ENCODE measurements around the gene UBQLNL. TPM values are rescaled to one million over a fixed set of nuclear protein-coding genes. Genes with fewer than 3 reads are reported as not detected.
A peak's percentile ranks its signal among the peaks of the same experiment; 100 is the strongest.

UBQLNL gene
- total and polyA plus RNA-seq, 2 of the 4 experiments (the other 2 are of a cell fraction) = 0.18 to 0.48 TPM

GRCh38 chr11:5489576-5490357 is 26.7 kb downstream of the UBQLNL start:
- ChIA-PET CTCF (no interaction called here), POLR2A (ENCODE audit: unreplicated experiment) (no interaction called here)
- Histone ChIP-seq H4K8ac (ENCODE audit: low read depth in 2 of 2, low read length in 2 of 2) (no peak overlapping the region), H3K4ac (ENCODE audit: low read depth, low read length) (no peak overlapping the region), H2BK5ac (ENCODE audit: low read depth, low read length, poor library complexity, severe bottlenecking) (no peak overlapping the region), H3K9ac (ENCODE audit: low read depth, low read length) (no peak overlapping the region), H2BK15ac (ENCODE audit: low read depth, low read length) (no peak overlapping the region), H2BK120ac (ENCODE audit: low read depth, low read length) (no peak overlapping the region), H4K20me1 (ENCODE audit: insufficient read depth, low read length) (no peaks in the 10 kb centered on the region), H3K36me3 (ENCODE audit: control insufficient read depth, insufficient read depth, low read length) (no peaks in the 10 kb centered on the region), H3K23ac (ENCODE audit: low read depth, low read length) (no peak overlapping the region), H3K14ac (replicated peaks; ENCODE audit: low read depth, low read length) (no peak overlapping the region), H3K56ac (ENCODE audit: extremely low read depth, insufficient read depth, low read length) (no peak overlapping the region), H4K5ac (ENCODE audit: low read depth, low read length) (no peak overlapping the region), H3K4me1 (ENCODE audit: control insufficient read depth, insufficient read depth, low read length) (no peaks in the 10 kb centered on the region), H2AK9ac (replicated peaks; ENCODE audit: low read depth, low read length, poor library complexity) (no peak overlapping the region), H3K79me1 (ENCODE audit: low read depth in 1 of 2, low read length in 2 of 2) (no peaks in the 10 kb centered on the region), H3K9me1 (ENCODE audit: insufficient read depth, low read length) (no peaks in the 10 kb centered on the region), H3K4me2 (ENCODE audit: low read depth, low read length) (no peak overlapping the region), H4K91ac (ENCODE audit: insufficient read depth, low read depth, low read length) (no peak overlapping the region), H3K18ac (ENCODE audit: low read depth, low read length) (no peak overlapping the region), H2BK20ac (ENCODE audit: low read depth, low read length) (no peak overlapping the region), H2AFZ (replicated peaks; ENCODE audit: low read length, poor library complexity) (no peak overlapping the region), H3K27me3 (ENCODE audit: control insufficient read depth, insufficient read depth, low read length) (no peaks in the 10 kb centered on the region), H3K4me3 (ENCODE audit: insufficient read depth, low read depth, low read length) (no peak overlapping the region), H2AK5ac (ENCODE audit: low read depth, low read length) (no peak overlapping the region), H3K27ac (ENCODE audit: insufficient read depth, low read length) (no peak overlapping the region), H3K9me3 (ENCODE audit: control insufficient read depth, insufficient read depth, low read length) (no peaks in the 10 kb centered on the region)
- dilution Hi-C loops (cut with HindIII; ENCODE audit: low sequenced_read_pairs, unreplicated experiment) = no loop called here
- in situ Hi-C loops (cut with MboI; ENCODE audit: low sequenced_read_pairs) = no loop called here
- no CpG with 5 or more reads among the region's 5 CpGs for WGBS, 2 experiments (ENCODE audit: extremely low coverage in 2 of 2, insufficient read length in 1 of 2)
- no TSS peak for BruUV-seq (replicated peaks)
- DNase-seq (peak; percentile 11), ATAC-seq (ENCODE audit: low read depth) (no peak)
- TF ChIP-seq CTCF (conservative IDR thresholded peaks at IDR 0.05; ENCODE audit: low read depth, low read length) (no peak), FOS (IDR thresholded peaks at IDR 0.05; ENCODE audit: low read depth, low read length) (no peak)
- intact Hi-C loops (cut with micrococcal nuclease) = no loop called here

Measured in IMR-90 (cell line).